ENCODE data around the gene TRIO. TPM values are rescaled to one million over a fixed set of nuclear protein-coding genes. Genes with fewer than 3 reads are reported as not detected.

The TRIO gene
- total RNA-seq, 1 experiment from 2014 or later = 88.8 TPM

- TF ChIP-seq ZNF512 (CRISPR knock-in tag; IDR thresholded peaks at IDR 0.05; ENCODE audit: borderline replicate concordance) (no peak), JAZF1 (CRISPR knock-in tag; IDR thresholded peaks at IDR 0.05) (no peak), JUN (CRISPR knock-in tag; IDR thresholded peaks at IDR 0.05) (no peak), USF2 (CRISPR knock-in tag; IDR thresholded peaks at IDR 0.05) (no peak), FOXP4 (CRISPR knock-in tag; IDR thresholded peaks at IDR 0.05) (no peak), PRRX2 (CRISPR knock-in tag; IDR thresholded peaks at IDR 0.05) (no peak), ZNF423 (CRISPR knock-in tag; IDR thresholded peaks at IDR 0.05) (no peak), E2F1 (CRISPR knock-in tag; IDR thresholded peaks at IDR 0.05) (no peak)
Measured at GRCh38 chr5:14266686-14267085, 123.5 kb downstream of the TRIO start (continued).

- H3K4me1 Mint-ChIP-seq = peaks cover 71% of the 10 kb centered on the region
- POLR2A ChIA-PET = no interaction called here
- no peaks in the 10 kb centered on the region for H3K27me3 Mint-ChIP-seq (ENCODE audit: low read depth)
- H3K27ac Mint-ChIP-seq = peak overlapping the region; percentile 55; the same call in 1 of the 2 replicates
- ATAC-seq (peak; percentile 22), DNase-seq (ENCODE audit: low spot score) (no peak)
- H3K9me3 Mint-ChIP-seq = no peaks in the 10 kb centered on the region
- no peaks in the 10 kb centered on the region for H3K36me3 Mint-ChIP-seq
- CTCF ChIA-PET = no interaction called here
- no peak overlapping the region for H3K4me3 Mint-ChIP-seq
- TF ChIP-seq CTCF (IDR thresholded peaks at IDR 0.05) = no peak
- TF ChIP-seq TEAD1 (CRISPR knock-in tag; IDR thresholded peaks at IDR 0.05) = no peak
- no peak for TF ChIP-seq SOX15 (CRISPR knock-in tag; IDR thresholded peaks at IDR 0.05)
- no peak for TF ChIP-seq E2F1 (CRISPR knock-in tag; IDR thresholded peaks at IDR 0.05)
- TF ChIP-seq EMX1 (CRISPR knock-in tag; IDR thresholded peaks at IDR 0.05) = no peak
- no peak for TF ChIP-seq CDX4 (CRISPR knock-in tag; IDR thresholded peaks at IDR 0.05; ENCODE audit: borderline replicate concordance)
- no peak for TF ChIP-seq ERG (CRISPR knock-in tag; IDR thresholded peaks at IDR 0.05)
- TF ChIP-seq E2F5 (CRISPR knock-in tag; IDR thresholded peaks at IDR 0.05) = no peak
- TF ChIP-seq FOXP4 (CRISPR knock-in tag; IDR thresholded peaks at IDR 0.05) = no peak
- no peak for TF ChIP-seq ATF2 (CRISPR knock-in tag; IDR thresholded peaks at IDR 0.05; ENCODE audit: borderline replicate concordance, low read depth)
- no peak for TF ChIP-seq ZNF138 (CRISPR knock-in tag; conservative IDR thresholded peaks at IDR 0.05)
- no peak for TF ChIP-seq CREM (CRISPR knock-in tag; IDR thresholded peaks at IDR 0.05)
- no peak for TF ChIP-seq FOXJ3 (CRISPR knock-in tag; IDR thresholded peaks at IDR 0.05; ENCODE audit: borderline replicate concordance)
- TF ChIP-seq GABPB1 (CRISPR knock-in tag; IDR thresholded peaks at IDR 0.05) = no peak
Measured at GRCh38 chr5:14267166-14267838, 124.2 kb downstream of the TRIO start.
